Fibroblast of pulmonary artery (primary cell): Measurements from ENCODE around the gene USP6NL.

Experiments used
- DNase-seq: peaks from one replicate; pipeline ENCODE4 v3.0.0-alpha.2; 2010; ENCODE audit warnings: low read depth
- H3K4me3 ChIP-seq: replicated peaks from 2 replicates; pipeline ENCODE4 v1.5.1; 2011; ENCODE audit warnings: low read depth, mild to moderate bottlenecking, control low read depth, low read length, moderate library complexity
- TF ChIP-seq, protein P1 (sequence below): IDR thresholded peaks from 2 replicates; pipeline ENCODE4 v1.5.1; 2011; ENCODE audit warnings: mild to moderate bottlenecking, control low read depth, low read length, inconsistent platforms; ENCODE audit errors: missing control alignments

Gene USP6NL

DNA sequence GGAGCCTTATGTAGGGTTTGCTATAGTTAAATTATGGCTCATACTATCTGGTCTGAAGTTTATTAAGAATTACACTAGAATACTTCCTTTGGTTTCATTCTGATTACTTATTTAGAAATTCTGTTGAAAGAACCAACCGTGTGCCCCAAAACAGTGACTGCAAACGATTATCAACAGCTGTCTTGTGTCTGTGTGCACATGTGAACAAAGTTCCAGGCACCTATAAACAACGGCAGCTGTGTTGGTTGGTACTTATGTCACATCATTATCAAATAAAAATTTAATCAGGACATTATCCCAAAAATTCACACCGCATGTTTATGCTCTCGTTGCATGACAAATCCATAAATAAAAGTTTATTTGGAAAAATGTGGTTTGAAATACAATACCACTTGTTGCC is 80.6 kb downstream of the USP6NL start:
- H3K4me3 ChIP-seq: no peak overlapping the region
- TF ChIP-seq, protein P1, sequence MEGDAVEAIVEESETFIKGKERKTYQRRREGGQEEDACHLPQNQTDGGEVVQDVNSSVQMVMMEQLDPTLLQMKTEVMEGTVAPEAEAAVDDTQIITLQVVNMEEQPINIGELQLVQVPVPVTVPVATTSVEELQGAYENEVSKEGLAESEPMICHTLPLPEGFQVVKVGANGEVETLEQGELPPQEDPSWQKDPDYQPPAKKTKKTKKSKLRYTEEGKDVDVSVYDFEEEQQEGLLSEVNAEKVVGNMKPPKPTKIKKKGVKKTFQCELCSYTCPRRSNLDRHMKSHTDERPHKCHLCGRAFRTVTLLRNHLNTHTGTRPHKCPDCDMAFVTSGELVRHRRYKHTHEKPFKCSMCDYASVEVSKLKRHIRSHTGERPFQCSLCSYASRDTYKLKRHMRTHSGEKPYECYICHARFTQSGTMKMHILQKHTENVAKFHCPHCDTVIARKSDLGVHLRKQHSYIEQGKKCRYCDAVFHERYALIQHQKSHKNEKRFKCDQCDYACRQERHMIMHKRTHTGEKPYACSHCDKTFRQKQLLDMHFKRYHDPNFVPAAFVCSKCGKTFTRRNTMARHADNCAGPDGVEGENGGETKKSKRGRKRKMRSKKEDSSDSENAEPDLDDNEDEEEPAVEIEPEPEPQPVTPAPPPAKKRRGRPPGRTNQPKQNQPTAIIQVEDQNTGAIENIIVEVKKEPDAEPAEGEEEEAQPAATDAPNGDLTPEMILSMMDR: no peak
- DNase-seq: no peak

DNA sequence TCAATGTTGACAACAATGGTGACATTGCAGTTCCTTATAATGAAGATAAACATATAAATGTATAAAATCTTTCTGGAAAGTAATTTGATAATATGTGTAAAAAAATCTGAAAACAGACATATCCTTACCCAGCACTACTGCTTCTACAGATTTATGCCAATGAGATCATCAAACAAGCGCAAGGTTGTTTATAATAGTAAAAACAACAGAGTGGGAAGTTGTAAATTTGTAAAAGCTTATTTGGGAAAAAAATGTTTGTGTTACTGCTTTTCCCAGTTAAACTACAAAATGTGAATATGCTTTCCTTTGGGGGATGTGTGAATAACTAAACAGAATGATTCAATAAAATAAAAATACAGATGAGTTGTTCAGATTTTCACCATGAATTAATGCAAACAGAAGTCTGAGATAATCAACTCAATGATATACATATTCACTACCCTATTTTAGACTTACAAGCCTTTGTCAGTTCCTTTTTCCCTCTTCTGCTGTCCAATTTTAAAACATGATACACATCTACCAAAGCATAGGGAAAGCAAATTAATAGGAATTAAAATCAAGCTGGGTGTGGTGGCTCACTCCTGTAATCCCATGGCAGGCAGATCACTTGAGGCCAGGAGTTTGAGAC is 82.1 kb downstream of the USP6NL start:
- H3K4me3 ChIP-seq: no peak overlapping the region
- TF ChIP-seq, protein P1: no peak
- no peak for DNase-seq

DNA sequence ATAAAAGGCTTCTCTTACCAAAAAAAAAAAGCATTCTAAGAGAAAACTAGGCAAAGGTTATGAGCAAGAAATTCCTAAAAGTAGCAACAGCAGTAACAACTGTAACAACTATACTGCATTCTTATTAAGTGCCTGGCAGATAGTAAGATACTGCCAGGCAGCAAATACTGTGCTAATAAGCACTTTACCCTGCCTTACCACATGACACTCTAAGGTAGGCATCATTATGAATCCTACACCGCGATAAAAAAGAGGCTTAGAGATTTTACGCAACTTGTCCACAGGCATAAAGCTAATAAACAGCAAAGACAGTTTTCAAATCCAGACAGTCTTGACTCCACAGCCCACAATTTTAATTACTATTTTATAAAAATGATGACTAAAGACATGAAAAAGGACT is 83.2 kb downstream of the USP6NL start:
- no peak overlapping the region for H3K4me3 ChIP-seq
- no peak for DNase-seq
- TF ChIP-seq, protein P1: no peak

DNA sequence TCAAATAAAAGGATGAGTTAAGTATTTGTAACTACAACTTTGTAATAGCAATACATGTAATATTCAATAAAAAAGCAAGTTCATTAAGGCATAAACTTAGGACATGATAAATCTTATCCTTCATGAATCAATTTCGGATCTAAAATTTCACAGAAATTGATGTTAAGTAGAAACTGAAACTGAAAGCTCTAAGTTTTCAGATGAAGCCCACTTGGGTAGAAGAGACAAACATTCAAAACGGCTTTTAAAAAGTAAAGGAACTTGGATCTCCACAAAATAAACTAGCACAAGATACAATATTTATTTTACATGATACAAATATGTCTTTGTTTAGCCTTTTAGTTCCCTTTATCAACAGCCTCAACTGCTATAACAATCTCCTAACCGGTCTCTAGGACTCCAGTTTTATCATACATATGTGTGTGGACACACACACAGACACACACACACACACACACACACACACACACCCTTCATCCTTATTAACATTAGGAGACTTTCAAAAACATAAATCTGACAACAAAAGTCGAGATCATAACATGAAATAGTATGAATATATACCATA is 83.7 kb downstream of the USP6NL start:
- no peak for DNase-seq
- TF ChIP-seq, protein P1: no peak
- no peak overlapping the region for H3K4me3 ChIP-seq

DNA sequence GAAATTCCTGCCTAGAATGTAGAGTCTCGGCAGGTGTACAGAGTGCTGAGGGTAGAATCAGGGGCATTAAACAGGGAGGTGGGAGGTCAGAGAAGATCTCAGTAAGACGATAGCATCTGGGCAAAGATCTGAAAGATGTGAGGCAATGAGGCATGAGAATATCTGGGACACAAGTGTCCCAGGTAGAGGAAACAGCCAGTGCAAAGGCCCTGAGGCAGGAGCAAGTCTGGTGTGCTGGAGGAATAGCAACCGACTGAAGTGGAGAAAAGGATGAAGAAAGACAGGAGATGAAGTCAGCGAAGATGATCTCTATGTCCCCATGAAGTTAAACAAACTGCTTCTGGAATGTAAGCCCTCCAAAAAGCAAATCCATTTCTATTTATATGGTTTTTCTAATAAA is 84.4 kb downstream of the USP6NL start:
- DNase-seq: no peak
- no peak overlapping the region for H3K4me3 ChIP-seq
- TF ChIP-seq, protein P1: no peak

DNA sequence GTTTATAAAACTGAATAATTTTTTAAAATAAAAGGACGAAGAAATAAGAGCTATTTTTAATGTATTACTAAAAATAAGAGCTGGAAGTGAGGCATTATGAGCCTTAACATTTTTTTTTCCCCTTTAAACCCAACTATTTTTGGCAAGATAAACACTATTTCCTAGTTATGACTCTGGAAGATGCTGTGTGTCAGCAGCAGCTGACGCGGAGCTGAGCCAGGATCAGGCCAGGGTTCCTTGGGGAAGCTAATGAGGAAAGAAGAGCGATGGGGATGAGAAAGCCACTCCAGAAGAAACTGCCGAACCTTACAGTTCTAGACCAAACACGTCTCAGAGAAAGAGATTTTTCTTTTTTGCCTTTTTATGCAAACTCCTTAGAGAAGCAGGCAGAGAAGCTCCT is 85.9 kb downstream of the USP6NL start:
- TF ChIP-seq, protein P1: no peak
- DNase-seq: peak; percentile 65
- no peak overlapping the region for H3K4me3 ChIP-seq

DNA sequence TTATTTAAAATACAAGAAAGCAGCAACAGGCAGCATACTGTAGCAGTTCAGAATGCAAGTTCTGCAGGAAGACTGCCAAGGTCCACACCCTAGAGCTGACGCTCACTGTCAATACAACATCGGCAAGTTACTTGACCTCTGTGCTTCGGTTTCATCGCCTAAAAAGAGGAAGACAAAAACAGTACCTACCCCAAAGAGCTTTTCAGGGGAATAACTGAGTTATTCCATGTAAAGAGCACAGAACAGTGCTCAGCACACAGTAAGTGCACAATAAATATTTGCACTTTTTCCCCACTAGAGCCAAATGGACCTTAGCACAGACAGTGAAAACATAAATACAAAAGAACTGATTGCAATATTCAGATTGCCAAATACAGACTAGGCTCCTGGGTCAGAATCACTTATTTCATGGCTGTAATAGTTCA is 88.6 kb downstream of the USP6NL start:
- DNase-seq: no peak
- TF ChIP-seq, protein P1: no peak
- H3K4me3 ChIP-seq: no peak overlapping the region
